ENCODE data around the gene CLDN14. TPM values are rescaled to one million over a fixed set of nuclear protein-coding genes. Genes with fewer than 3 reads are reported as not detected.
A peak's percentile ranks its signal among the peaks of the same experiment; 100 is the strongest.

The CLDN14 gene
- polyA plus RNA-seq: under 1 TPM in 1 of 4 donors, not detected in 3; 0.09 TPM
- long read RNA-seq, donor 1: 0 reads
- long read RNA-seq, donor 2: 0 reads
- long read RNA-seq, donor 3: 0 reads
- long read RNA-seq, donor 4: 0 reads
- long read RNA-seq, donor 5: 0 reads
- long read RNA-seq, donor 6: 0 reads
- long read RNA-seq, donor 7, partial matches to known transcripts: 9 of 9 reads
- long read RNA-seq, donor 7, other reads (novel, unspliced or antisense): 0 of 9 reads
- long read RNA-seq, donor 8: 0 reads
- long read RNA-seq, donor 9: 0 reads
- long read RNA-seq, donor 10: 0 reads

GRCh38 chr21:36479415-36480402 is at the start of gene CLDN14:
Gene CLDN14 (minus strand): TSS chr21:36480122. CDS start chr21:36461695, 18,427 bp downstream.
- 41 to 74% (median 42%) methylated on average over 25 of the region's 25 CpGs for WGBS, 3 donors
- H3K9me3 ChIP-seq (ENCODE audit: control insufficient read depth in 2 of 2, insufficient read depth in 1 of 2, low read depth in 1 of 2, low read length in 1 of 2): no peaks in the 10 kb centered on the region
- H3K36me3 ChIP-seq (ENCODE audit: control insufficient read depth in 3 of 3, insufficient read depth in 2 of 3, low read depth in 1 of 3, low read length in 3 of 3): no peaks in the 10 kb centered on the region
- no peaks in the 10 kb centered on the region for H3K27me3 ChIP-seq (ENCODE audit: control insufficient read depth in 3 of 3, insufficient read depth in 3 of 3, low read length in 3 of 3)
- no peak within 1 kb of the TSS for H3K4me3 ChIP-seq (ENCODE audit: low read depth in 1 of 3, low read length in 3 of 3)
- H3K4me1 ChIP-seq (ENCODE audit: control insufficient read depth in 3 of 3, insufficient read depth in 2 of 3, low read depth in 1 of 3, low read length in 2 of 3): peaks cover 0 to 2% (median 0%) of the 10 kb centered on the region in 3 donors
- DNase-seq: peak in 1 of 2 donors; percentile 38
- H3K27ac ChIP-seq (ENCODE audit: low read depth in 1 of 3, low read length in 2 of 3): no peak within 1 kb of the TSS
- no peak for FAIRE-seq

GRCh38 chr21:36528716-36529115 is 48.8 kb upstream of the CLDN14 start:
- peaks cover 0 to 12% (median 10%) of the 10 kb centered on the region in 3 donors for H3K27me3 ChIP-seq (ENCODE audit: control insufficient read depth in 3 of 3, insufficient read depth in 3 of 3, low read length in 3 of 3)
- no peaks in the 10 kb centered on the region for H3K9me3 ChIP-seq (ENCODE audit: control insufficient read depth in 2 of 2, insufficient read depth in 1 of 2, low read depth in 1 of 2, low read length in 1 of 2)
- 89 to 96% (median 96%) methylated on average over 6 of the region's 6 CpGs for WGBS, 3 donors
- no peak overlapping the region for H3K4me3 ChIP-seq (ENCODE audit: low read depth in 1 of 3, low read length in 3 of 3)
- H3K27ac ChIP-seq (ENCODE audit: low read depth in 1 of 3, low read length in 2 of 3): no peak overlapping the region
- H3K4me1 ChIP-seq (ENCODE audit: control insufficient read depth in 3 of 3, insufficient read depth in 2 of 3, low read depth in 1 of 3, low read length in 2 of 3): no peaks in the 10 kb centered on the region
- FAIRE-seq (no peak), DNase-seq (no peak)
- no peaks in the 10 kb centered on the region for H3K36me3 ChIP-seq (ENCODE audit: control insufficient read depth in 3 of 3, insufficient read depth in 2 of 3, low read depth in 1 of 3, low read length in 3 of 3)

- no peak overlapping the region for H3K27ac ChIP-seq (ENCODE audit: low read depth in 1 of 3, low read length in 2 of 3)
- no peaks in the 10 kb centered on the region for H3K9me3 ChIP-seq (ENCODE audit: control insufficient read depth in 2 of 2, insufficient read depth in 1 of 2, low read depth in 1 of 2, low read length in 1 of 2)
- WGBS, 3 donors: 80 to 86% (median 84%) methylated on average over 6 of the region's 6 CpGs
- H3K27me3 ChIP-seq (ENCODE audit: control insufficient read depth in 3 of 3, insufficient read depth in 3 of 3, low read length in 3 of 3): peaks cover 0 to 12% (median 8%) of the 10 kb centered on the region in 3 donors
- no peaks in the 10 kb centered on the region for H3K36me3 ChIP-seq (ENCODE audit: control insufficient read depth in 3 of 3, insufficient read depth in 2 of 3, low read depth in 1 of 3, low read length in 3 of 3)
- H3K4me1 ChIP-seq (ENCODE audit: control insufficient read depth in 3 of 3, insufficient read depth in 2 of 3, low read depth in 1 of 3, low read length in 2 of 3): no peaks in the 10 kb centered on the region
- no peak overlapping the region for H3K4me3 ChIP-seq (ENCODE audit: low read depth in 1 of 3, low read length in 3 of 3)
- FAIRE-seq (no peak), DNase-seq (no peak)
Observed at GRCh38 chr21:36527317-36527716, 47.4 kb upstream of the CLDN14 start.

- peaks cover 0 to 12% (median 8%) of the 10 kb centered on the region in 3 donors for H3K27me3 ChIP-seq (ENCODE audit: control insufficient read depth in 3 of 3, insufficient read depth in 3 of 3, low read length in 3 of 3)
- H3K27ac ChIP-seq (ENCODE audit: low read depth in 1 of 3, low read length in 2 of 3): no peak overlapping the region
- H3K4me1 ChIP-seq (ENCODE audit: control insufficient read depth in 3 of 3, insufficient read depth in 2 of 3, low read depth in 1 of 3, low read length in 2 of 3): no peaks in the 10 kb centered on the region
- 87 to 93% (median 88%) methylated on average over 4 of the region's 4 CpGs for WGBS, 3 donors
- DNase-seq (no peak), FAIRE-seq (no peak)
- H3K4me3 ChIP-seq (ENCODE audit: low read depth in 1 of 3, low read length in 3 of 3): no peak overlapping the region
- no peaks in the 10 kb centered on the region for H3K36me3 ChIP-seq (ENCODE audit: control insufficient read depth in 3 of 3, insufficient read depth in 2 of 3, low read depth in 1 of 3, low read length in 3 of 3)
- H3K9me3 ChIP-seq (ENCODE audit: control insufficient read depth in 2 of 2, insufficient read depth in 1 of 2, low read depth in 1 of 2, low read length in 1 of 2): no peaks in the 10 kb centered on the region
Observed at GRCh38 chr21:36526104-36526503, 46.2 kb upstream of the CLDN14 start.

- FAIRE-seq: no peak
- H3K27ac ChIP-seq (ENCODE audit: low read depth in 1 of 3, low read length in 2 of 3): no peak overlapping the region
- no peaks in the 10 kb centered on the region for H3K36me3 ChIP-seq (ENCODE audit: control insufficient read depth in 3 of 3, insufficient read depth in 2 of 3, low read depth in 1 of 3, low read length in 3 of 3)
- H3K4me1 ChIP-seq (ENCODE audit: control insufficient read depth in 3 of 3, insufficient read depth in 2 of 3, low read depth in 1 of 3, low read length in 2 of 3): no peaks in the 10 kb centered on the region
- H3K9me3 ChIP-seq (ENCODE audit: control insufficient read depth in 2 of 2, insufficient read depth in 1 of 2, low read depth in 1 of 2, low read length in 1 of 2): no peaks in the 10 kb centered on the region
- no peak overlapping the region for H3K4me3 ChIP-seq (ENCODE audit: low read depth in 1 of 3, low read length in 3 of 3)
- WGBS, 3 donors: 60 to 75% (median 71%) methylated on average over 9 of the region's 9 CpGs
- DNase-seq: no peak
- peaks cover 0 to 6% (median 5%) of the 10 kb centered on the region in 3 donors for H3K27me3 ChIP-seq (ENCODE audit: control insufficient read depth in 3 of 3, insufficient read depth in 3 of 3, low read length in 3 of 3)
Observed at GRCh38 chr21:36524477-36524876, 44.6 kb upstream of the CLDN14 start.

- DNase-seq (no peak), FAIRE-seq (no peak)
- 81 to 86% (median 86%) methylated on average over 14 of the region's 14 CpGs for WGBS, 3 donors
- Histone ChIP-seq H3K4me3 (ENCODE audit: low read depth in 1 of 3, low read length in 3 of 3) (no peak overlapping the region), H3K9me3 (ENCODE audit: control insufficient read depth in 2 of 2, insufficient read depth in 1 of 2, low read depth in 1 of 2, low read length in 1 of 2) (no peaks in the 10 kb centered on the region), H3K27ac (ENCODE audit: low read depth in 1 of 3, low read length in 2 of 3) (no peak overlapping the region), H3K27me3 (ENCODE audit: control insufficient read depth in 3 of 3, insufficient read depth in 3 of 3, low read length in 3 of 3) (peaks cover 0 to 2% (median 0%) of the 10 kb centered on the region in 3 donors), H3K4me1 (ENCODE audit: control insufficient read depth in 3 of 3, insufficient read depth in 2 of 3, low read depth in 1 of 3, low read length in 2 of 3) (no peaks in the 10 kb centered on the region), H3K36me3 (ENCODE audit: control insufficient read depth in 3 of 3, insufficient read depth in 2 of 3, low read depth in 1 of 3, low read length in 3 of 3) (no peaks in the 10 kb centered on the region)
Observed at GRCh38 chr21:36522219-36522808, 42.4 kb upstream of the CLDN14 start.

- Histone ChIP-seq H3K27ac (ENCODE audit: low read depth in 1 of 3, low read length in 2 of 3) (no peak overlapping the region), H3K4me1 (ENCODE audit: control insufficient read depth in 3 of 3, insufficient read depth in 2 of 3, low read depth in 1 of 3, low read length in 2 of 3) (no peaks in the 10 kb centered on the region), H3K27me3 (ENCODE audit: control insufficient read depth in 3 of 3, insufficient read depth in 3 of 3, low read length in 3 of 3) (no peaks in the 10 kb centered on the region), H3K9me3 (ENCODE audit: control insufficient read depth in 2 of 2, insufficient read depth in 1 of 2, low read depth in 1 of 2, low read length in 1 of 2) (no peaks in the 10 kb centered on the region), H3K36me3 (ENCODE audit: control insufficient read depth in 3 of 3, insufficient read depth in 2 of 3, low read depth in 1 of 3, low read length in 3 of 3) (no peaks in the 10 kb centered on the region), H3K4me3 (ENCODE audit: low read depth in 1 of 3, low read length in 3 of 3) (no peak overlapping the region)
- FAIRE-seq (no peak), DNase-seq (no peak)
- 71 to 80% (median 74%) methylated on average over 10 of the region's 10 CpGs for WGBS, 3 donors
Observed at GRCh38 chr21:36518883-36519492, 39.1 kb upstream of the CLDN14 start.

All from small intestine (tissue), 16 donors.